WTC11 (cell line): ENCODE measurements around the gene RIN3.

Experiments
- NFYB ChIP-seq: sonication (generic); formaldehyde crosslinking; conservative IDR thresholded peaks from 2 replicates; pipeline ENCODE4 v1.8.0; 2022; ENCODE audit warnings: low read depth, missing genetic modification reagents
- TEAD1 ChIP-seq: sonication (generic); formaldehyde crosslinking; IDR thresholded peaks from 2 replicates; pipeline ENCODE4 v1.8.0; 2022; ENCODE audit warnings: mild to moderate bottlenecking, missing genetic modification reagents
- TF ChIP-seq, protein P1 (sequence below): sonication (generic); formaldehyde crosslinking; IDR thresholded peaks from 2 replicates; pipeline ENCODE4 v1.8.1; 2022; ENCODE audit warnings: low read depth, mild to moderate bottlenecking, moderate library complexity, missing genetic modification reagents, borderline replicate concordance
- TF ChIP-seq, protein P2 (sequence below): fragments of 200-600 bp; IDR thresholded peaks from 2 replicates; pipeline ENCODE4 v1.8.0; 2022; ENCODE audit warnings: antibody characterized with exemption

DNA sequence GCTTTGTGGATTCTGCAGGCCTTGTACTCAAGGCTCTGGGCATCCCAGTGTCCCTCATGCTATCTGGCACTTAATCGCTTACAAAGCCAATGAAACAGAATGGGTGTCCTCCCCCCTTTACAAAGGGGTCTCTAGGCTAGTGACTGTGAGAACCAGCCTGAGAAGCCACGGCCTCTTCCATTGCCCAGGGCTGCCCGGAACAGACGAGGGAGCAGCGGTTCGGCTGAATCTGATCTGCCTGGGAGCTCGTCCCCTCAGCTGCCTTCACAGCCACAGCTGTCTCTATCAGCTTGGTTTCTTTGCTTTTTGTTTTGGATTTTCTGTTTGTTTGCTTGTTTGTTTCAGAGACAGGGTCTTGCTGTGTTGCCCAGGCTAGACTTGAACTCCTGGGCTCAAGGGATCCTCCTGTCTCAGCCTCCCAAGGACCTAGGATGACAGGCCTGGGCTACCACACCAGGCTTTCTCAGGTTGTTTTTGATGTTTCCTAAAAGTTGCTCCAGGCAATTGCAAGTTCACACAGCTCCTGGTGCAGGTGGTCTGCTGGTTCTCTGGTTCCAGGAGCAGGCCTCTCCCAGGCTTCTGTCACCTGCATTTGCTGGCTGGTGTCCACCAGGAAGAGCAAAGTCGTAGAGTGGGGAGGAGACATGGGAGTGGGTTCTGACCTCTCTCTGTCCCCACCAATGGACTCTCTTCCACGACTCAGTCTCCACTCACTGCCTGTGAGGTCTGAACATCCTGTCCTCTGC is 10.9 kb upstream of the RIN3 start:
- TF ChIP-seq NFYB (CRISPR knock-in tag) (no peak), TEAD1 (no peak)
- TF ChIP-seq, protein P1, sequence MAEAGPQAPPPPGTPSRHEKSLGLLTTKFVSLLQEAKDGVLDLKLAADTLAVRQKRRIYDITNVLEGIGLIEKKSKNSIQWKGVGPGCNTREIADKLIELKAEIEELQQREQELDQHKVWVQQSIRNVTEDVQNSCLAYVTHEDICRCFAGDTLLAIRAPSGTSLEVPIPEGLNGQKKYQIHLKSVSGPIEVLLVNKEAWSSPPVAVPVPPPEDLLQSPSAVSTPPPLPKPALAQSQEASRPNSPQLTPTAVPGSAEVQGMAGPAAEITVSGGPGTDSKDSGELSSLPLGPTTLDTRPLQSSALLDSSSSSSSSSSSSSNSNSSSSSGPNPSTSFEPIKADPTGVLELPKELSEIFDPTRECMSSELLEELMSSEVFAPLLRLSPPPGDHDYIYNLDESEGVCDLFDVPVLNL (CRISPR knock-in tag): no peak
- TF ChIP-seq, protein P2, sequence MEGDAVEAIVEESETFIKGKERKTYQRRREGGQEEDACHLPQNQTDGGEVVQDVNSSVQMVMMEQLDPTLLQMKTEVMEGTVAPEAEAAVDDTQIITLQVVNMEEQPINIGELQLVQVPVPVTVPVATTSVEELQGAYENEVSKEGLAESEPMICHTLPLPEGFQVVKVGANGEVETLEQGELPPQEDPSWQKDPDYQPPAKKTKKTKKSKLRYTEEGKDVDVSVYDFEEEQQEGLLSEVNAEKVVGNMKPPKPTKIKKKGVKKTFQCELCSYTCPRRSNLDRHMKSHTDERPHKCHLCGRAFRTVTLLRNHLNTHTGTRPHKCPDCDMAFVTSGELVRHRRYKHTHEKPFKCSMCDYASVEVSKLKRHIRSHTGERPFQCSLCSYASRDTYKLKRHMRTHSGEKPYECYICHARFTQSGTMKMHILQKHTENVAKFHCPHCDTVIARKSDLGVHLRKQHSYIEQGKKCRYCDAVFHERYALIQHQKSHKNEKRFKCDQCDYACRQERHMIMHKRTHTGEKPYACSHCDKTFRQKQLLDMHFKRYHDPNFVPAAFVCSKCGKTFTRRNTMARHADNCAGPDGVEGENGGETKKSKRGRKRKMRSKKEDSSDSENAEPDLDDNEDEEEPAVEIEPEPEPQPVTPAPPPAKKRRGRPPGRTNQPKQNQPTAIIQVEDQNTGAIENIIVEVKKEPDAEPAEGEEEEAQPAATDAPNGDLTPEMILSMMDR: no peak
